GM19240 (cell line): ENCODE data around the gene MYORG.
"Not testable (repeated sequence)": the region's sequence is repeated elsewhere in the genome, so short reads cannot be mapped to it uniquely, and the experiment has no call there.

Source experiments
- DNase-seq: peaks from one replicate; pipeline ENCODE4 v3.0.0; 2011; ENCODE audit warnings: low spot score; ENCODE audit not compliant: insufficient read length

Gene MYORG

GRCh38 chr9:34369636-34370035 lies 7.1 kb downstream of the MYORG start:
- DNase-seq: no peak

- not testable (repeated sequence) for DNase-seq
Measured at GRCh38 chr9:34368796-34369195, 7.9 kb downstream of the MYORG start.

GRCh38 chr9:34367751-34368410 lies 8.8 kb downstream of the MYORG start:
- DNase-seq: not testable (repeated sequence)

- no peak for DNase-seq
Measured at GRCh38 chr9:34366365-34366764, 10.3 kb downstream of the MYORG start.

- DNase-seq: no peak
Measured at GRCh38 chr9:34365282-34365681, 11.4 kb downstream of the MYORG start.

- no peak for DNase-seq
Measured at GRCh38 chr9:34363619-34364351, 12.9 kb downstream of the MYORG start.

GRCh38 chr9:34362614-34363214 lies 14.0 kb downstream of the MYORG start:
- DNase-seq: no peak

- not testable (repeated sequence) for DNase-seq
Measured at GRCh38 chr9:34352957-34353356, 23.7 kb downstream of the MYORG start.

GRCh38 chr9:34352122-34352652 lies 24.5 kb downstream of the MYORG start:
- DNase-seq: not testable (repeated sequence)

GRCh38 chr9:34349324-34349723 lies 27.4 kb downstream of the MYORG start:
- DNase-seq: no peak

- no peak for DNase-seq
Measured at GRCh38 chr9:34347800-34348158, 28.9 kb downstream of the MYORG start.

- DNase-seq: no peak
Measured at GRCh38 chr9:34346873-34347799, 29.6 kb downstream of the MYORG start.

GRCh38 chr9:34343605-34344004 lies 33.1 kb downstream of the MYORG start:
- no peak for DNase-seq

GRCh38 chr9:34343090-34343489 lies 33.6 kb downstream of the MYORG start:
- no peak for DNase-seq

- DNase-seq: no peak
Measured at GRCh38 chr9:34341659-34342295, 34.9 kb downstream of the MYORG start.

GRCh38 chr9:34338665-34339385 lies 37.9 kb downstream of the MYORG start:
- DNase-seq: no peak

GRCh38 chr9:34338079-34338478 lies 38.6 kb downstream of the MYORG start:
- DNase-seq: not testable (repeated sequence)

- DNase-seq: no peak
Measured at GRCh38 chr9:34337403-34337802, 39.3 kb downstream of the MYORG start.

GRCh38 chr9:34335376-34335775 lies 41.3 kb downstream of the MYORG start:
- no peak for DNase-seq

GRCh38 chr9:34334916-34335315 lies 41.8 kb downstream of the MYORG start:
- DNase-seq: no peak
